GM10248 (cell line): ENCODE data around the gene RASSF1.

ENCODE experiments used
- CTCF ChIA-PET: fragments of 300-600 bp; sonication (Branson Sonifier 250); formaldehyde crosslinking; extraction: SDS; loops from one replicate; lab custom pipeline; 2021; ENCODE audit warnings: antibody characterized with exemption; lab: Yijun Ruan, JAX
- POLR2A ChIA-PET: fragments of 350-650 bp; sonication (Branson Sonifier 250); formaldehyde crosslinking; extraction: SDS; loops from one replicate; lab custom pipeline; 2020; ENCODE audit warnings: antibody characterized with exemption; lab: Yijun Ruan, JAX
- DNase-seq: peaks from one replicate; pipeline ENCODE4 v3.0.0; 2012; ENCODE audit errors: extremely low spot score
- CTCF ChIP-seq: IDR thresholded peaks from 2 replicates; pipeline ENCODE4 v1.5.1; 2012; ENCODE audit warnings: mild to moderate bottlenecking, low read depth; ENCODE audit errors: extremely low read depth, missing control alignments, control extremely low read depth

The RASSF1 gene

GRCh38 chr3:50321336-50322114 lies 19.1 kb downstream of the RASSF1 start:
- DNase-seq = peak; percentile 91
- POLR2A ChIA-PET = interaction anchor here (0.6 to 1.0 kb wide), 2 partner anchors 22 to 1732 kb away, joined by 3 to 5 read pairs; partner anchors contain the start of genes HYAL3 and NAA80
- CTCF ChIA-PET = interaction anchor here (0.6 to 3.4 kb wide), 8 partner anchors 15 to 34 kb away, joined by 3 to 16 read pairs (median 4); partner anchors contain the start of genes HYAL3 and NAA80
- TF ChIP-seq CTCF = peak; percentile 49

GRCh38 chr3:50320853-50321335 lies 19.7 kb downstream of the RASSF1 start:
- TF ChIP-seq CTCF = no peak
- POLR2A ChIA-PET = interaction anchor here (0.6 to 1.0 kb wide), 2 partner anchors 22 to 1733 kb away, joined by 3 to 5 read pairs; partner anchors contain the start of genes HYAL3 and NAA80
- peak; percentile 82 for DNase-seq
- CTCF ChIA-PET = interaction anchor here (0.6 to 1.8 kb wide), 9 partner anchors 9 to 74 kb away, joined by 3 to 5 read pairs (median 4); partner anchors contain the start of genes HYAL3 and NAA80

GRCh38 chr3:50319894-50320625 lies 20.6 kb downstream of the RASSF1 start:
- no peak for TF ChIP-seq CTCF
- ChIA-PET POLR2A (no interaction called here), CTCF (interaction anchor here (1.0 to 1.8 kb wide), 7 partner anchors 10 to 73 kb away, joined by 3 to 6 read pairs (median 5); partner anchors contain the start of genes HYAL3 and NAA80)
- no peak for DNase-seq

- DNase-seq = no peak
- CTCF ChIA-PET = interaction anchor here (0.9 to 1.5 kb wide), 6 partner anchors 9 to 60 kb away, joined by 3 to 7 read pairs (median 5); partner anchors contain the start of genes HYAL3, NAA80 and TUSC2
- no peak for TF ChIP-seq CTCF
- POLR2A ChIA-PET = no interaction called here
Measured at GRCh38 chr3:50319181-50319893, 21.3 kb downstream of the RASSF1 start.

- ChIA-PET POLR2A (no interaction called here), CTCF (interaction anchor here (0.9 to 1.5 kb wide), 6 partner anchors 9 to 72 kb away, joined by 3 to 7 read pairs (median 4); partner anchors contain the start of gene TUSC2)
- no peak for DNase-seq
- no peak for TF ChIP-seq CTCF
Measured at GRCh38 chr3:50318615-50319014, 22.0 kb downstream of the RASSF1 start.

GRCh38 chr3:50318163-50318562 lies 22.5 kb downstream of the RASSF1 start:
- DNase-seq = no peak
- ChIA-PET POLR2A (interaction anchor here (0.6 kb wide), 1 partner anchor 19 kb away, joined by 3 read pairs; the partner anchor contains the start of genes HYAL3 and NAA80), CTCF (interaction anchor here (1.1 to 1.8 kb wide), 5 partner anchors 10 to 71 kb away, joined by 3 to 7 read pairs (median 4); partner anchors contain the start of gene TUSC2)
- no peak for TF ChIP-seq CTCF
